Type B pancreatic cell (in vitro differentiated cells): ENCODE data around the gene FAHD1. TPM values are rescaled to one million over a fixed set of nuclear protein-coding genes. Genes with fewer than 3 reads are reported as not detected.

Source experiments
- DNase-seq: peaks from one replicate; pipeline ENCODE4 v3.0.0; 2021; ENCODE audit warnings: mixed read lengths; ENCODE audit not compliant: unreplicated experiment; ENCODE audit errors: extremely low spot score
- H3K27ac Mint-ChIP-seq: 2 replicates; pipeline ENCODE4 v1.8.0; 2021; ENCODE audit warnings: mild to moderate bottlenecking, mixed read lengths
- H3K27me3 Mint-ChIP-seq: 2 replicates; pipeline ENCODE4 v1.8.0; 2021; ENCODE audit warnings: mixed read lengths
- H3K36me3 Mint-ChIP-seq: 2 replicates; pipeline ENCODE4 v1.8.0; 2021; ENCODE audit warnings: mixed read lengths
- H3K4me1 Mint-ChIP-seq: one replicate; pipeline ENCODE4 v1.8.0; 2021; ENCODE audit warnings: mixed read lengths; ENCODE audit not compliant: unreplicated experiment
- H3K4me3 Mint-ChIP-seq: 2 replicates; pipeline ENCODE4 v1.8.0; 2021; ENCODE audit warnings: mild to moderate bottlenecking, mixed read lengths
- H3K9me3 Mint-ChIP-seq: 2 replicates; pipeline ENCODE4 v1.8.0; 2021; ENCODE audit warnings: mixed read lengths
- total RNA-seq: library from RNA; stranded (reverse); gene quantifications from 2 replicates; pipeline ENCODE4 v1.2.1, GENCODE V29; 2021; ENCODE audit warnings: low replicate concordance
- TF ChIP-seq, protein P1 (sequence below): fragments of 200-600 bp; sonication (generic); conservative IDR thresholded peaks from 2 replicates; pipeline ENCODE4 v1.5.0; 2021; ENCODE audit warnings: antibody characterized with exemption, mild to moderate bottlenecking

Gene FAHD1
- total RNA-seq, 1 donor from 2014 or later = 33.2 TPM

DNA sequence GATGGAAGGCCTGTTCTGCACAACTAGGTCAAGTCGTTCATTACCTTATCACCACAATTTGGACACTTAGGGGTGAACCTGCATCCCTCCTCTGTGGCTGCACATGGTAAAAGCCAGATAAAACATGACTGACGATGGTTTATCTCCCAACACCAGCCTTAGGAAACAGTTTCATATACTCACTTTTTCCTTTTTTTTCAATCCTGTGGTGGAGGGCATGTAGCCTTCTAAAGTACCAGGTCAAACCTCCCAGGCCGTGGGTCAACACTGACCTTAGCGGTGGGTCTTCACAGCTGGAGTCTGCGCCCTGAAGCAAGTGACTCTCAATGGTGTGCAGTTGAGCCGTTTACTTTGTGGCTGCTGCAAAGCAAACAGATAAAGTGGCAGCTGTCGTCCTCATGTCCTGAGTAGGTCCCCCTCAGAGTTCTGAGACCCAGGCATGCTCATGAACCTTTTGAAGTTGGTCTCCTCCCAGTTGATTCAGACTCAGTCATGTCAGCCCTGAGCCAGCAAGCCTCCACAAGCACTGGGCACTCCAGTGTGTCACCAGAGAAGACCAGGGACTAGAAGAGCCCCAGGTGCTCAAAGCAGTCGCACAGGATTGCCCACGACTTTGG, 5.9 kb downstream of the FAHD1 start:
- no peak for DNase-seq
- Mint-ChIP-seq H3K4me1 (peaks cover 14% of the 10 kb centered on the region), H3K9me3 (no peaks in the 10 kb centered on the region), H3K4me3 (peak overlapping the region; percentile 68), H3K27me3 (no peaks in the 10 kb centered on the region), H3K36me3 (peaks cover 9% of the 10 kb centered on the region), H3K27ac (peak overlapping the region; percentile 54)
- TF ChIP-seq, protein P1, sequence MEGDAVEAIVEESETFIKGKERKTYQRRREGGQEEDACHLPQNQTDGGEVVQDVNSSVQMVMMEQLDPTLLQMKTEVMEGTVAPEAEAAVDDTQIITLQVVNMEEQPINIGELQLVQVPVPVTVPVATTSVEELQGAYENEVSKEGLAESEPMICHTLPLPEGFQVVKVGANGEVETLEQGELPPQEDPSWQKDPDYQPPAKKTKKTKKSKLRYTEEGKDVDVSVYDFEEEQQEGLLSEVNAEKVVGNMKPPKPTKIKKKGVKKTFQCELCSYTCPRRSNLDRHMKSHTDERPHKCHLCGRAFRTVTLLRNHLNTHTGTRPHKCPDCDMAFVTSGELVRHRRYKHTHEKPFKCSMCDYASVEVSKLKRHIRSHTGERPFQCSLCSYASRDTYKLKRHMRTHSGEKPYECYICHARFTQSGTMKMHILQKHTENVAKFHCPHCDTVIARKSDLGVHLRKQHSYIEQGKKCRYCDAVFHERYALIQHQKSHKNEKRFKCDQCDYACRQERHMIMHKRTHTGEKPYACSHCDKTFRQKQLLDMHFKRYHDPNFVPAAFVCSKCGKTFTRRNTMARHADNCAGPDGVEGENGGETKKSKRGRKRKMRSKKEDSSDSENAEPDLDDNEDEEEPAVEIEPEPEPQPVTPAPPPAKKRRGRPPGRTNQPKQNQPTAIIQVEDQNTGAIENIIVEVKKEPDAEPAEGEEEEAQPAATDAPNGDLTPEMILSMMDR = no peak

GRCh38 chr16:1834096-1834495, 7.1 kb downstream of the FAHD1 start:
- DNase-seq = no peak
- Mint-ChIP-seq H3K36me3 (peaks cover 7% of the 10 kb centered on the region), H3K9me3 (no peaks in the 10 kb centered on the region), H3K4me1 (peaks cover 9% of the 10 kb centered on the region), H3K27me3 (no peaks in the 10 kb centered on the region), H3K4me3 (peak overlapping the region; percentile 47), H3K27ac (peak overlapping the region; percentile 71)
- TF ChIP-seq, protein P1 = no peak

GRCh38 chr16:1839554-1839953, 12.5 kb downstream of the FAHD1 start:
- Mint-ChIP-seq H3K4me3 (no peak overlapping the region), H3K9me3 (no peaks in the 10 kb centered on the region), H3K4me1 (no peaks in the 10 kb centered on the region), H3K27me3 (no peaks in the 10 kb centered on the region), H3K36me3 (no peaks in the 10 kb centered on the region), H3K27ac (no peak overlapping the region)
- DNase-seq = no peak
- TF ChIP-seq, protein P1 = no peak

DNA sequence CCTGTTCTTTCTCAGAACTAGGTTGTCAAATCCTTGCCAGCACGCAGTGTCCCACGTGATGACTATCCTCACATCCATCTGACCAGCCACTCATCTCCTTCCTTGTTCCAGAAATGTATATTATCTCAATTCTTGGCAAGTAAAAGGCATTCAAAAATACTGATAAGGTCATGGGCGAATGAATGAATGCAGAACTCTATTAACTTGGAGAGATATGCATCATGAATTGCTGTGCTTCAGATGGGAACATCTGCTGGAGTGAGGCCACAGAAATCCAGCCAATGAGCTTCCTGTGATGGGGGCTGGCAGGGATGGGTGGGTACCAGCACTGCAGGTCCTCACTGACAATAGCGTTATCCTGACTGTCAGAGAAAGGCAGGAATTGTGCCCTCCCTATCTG, 19.0 kb downstream of the FAHD1 start:
- H3K9me3 Mint-ChIP-seq = no peaks in the 10 kb centered on the region
- no peaks in the 10 kb centered on the region for H3K4me1 Mint-ChIP-seq
- H3K27me3 Mint-ChIP-seq = peaks cover 36% of the 10 kb centered on the region
- no peak overlapping the region for H3K27ac Mint-ChIP-seq
- H3K36me3 Mint-ChIP-seq = no peaks in the 10 kb centered on the region
- TF ChIP-seq, protein P1 = no peak
- H3K4me3 Mint-ChIP-seq = no peak overlapping the region
- DNase-seq = no peak

GRCh38 chr16:1846416-1846815, 19.4 kb downstream of the FAHD1 start:
- no peak overlapping the region for H3K27ac Mint-ChIP-seq
- no peaks in the 10 kb centered on the region for H3K4me1 Mint-ChIP-seq
- peaks cover 40% of the 10 kb centered on the region for H3K27me3 Mint-ChIP-seq
- no peaks in the 10 kb centered on the region for H3K36me3 Mint-ChIP-seq
- no peak overlapping the region for H3K4me3 Mint-ChIP-seq
- H3K9me3 Mint-ChIP-seq = no peaks in the 10 kb centered on the region
- DNase-seq = no peak
- TF ChIP-seq, protein P1 = no peak

DNA sequence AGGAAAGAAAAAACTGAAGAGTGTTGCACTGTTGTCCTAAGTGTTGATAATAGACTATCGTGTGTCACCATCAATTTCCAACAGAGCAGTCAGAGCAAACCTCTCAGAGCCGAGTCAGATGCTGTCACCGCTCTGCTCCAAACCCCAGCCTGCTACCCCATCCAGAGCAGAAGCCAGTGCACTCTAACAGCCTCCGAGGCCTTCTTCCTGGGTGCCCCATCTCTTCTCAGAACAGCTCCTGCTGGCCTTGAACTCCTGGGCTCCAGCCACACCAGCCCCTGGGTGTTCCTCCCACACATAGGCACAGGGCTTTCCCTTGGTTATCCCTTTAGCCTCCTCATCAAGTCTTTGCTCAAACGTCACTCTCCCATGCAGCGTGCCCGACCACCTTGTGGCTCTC, 24.0 kb downstream of the FAHD1 start:
- H3K36me3 Mint-ChIP-seq = no peaks in the 10 kb centered on the region
- H3K4me3 Mint-ChIP-seq = no peak overlapping the region
- no peak overlapping the region for H3K27ac Mint-ChIP-seq
- no peak for DNase-seq
- H3K9me3 Mint-ChIP-seq = no peaks in the 10 kb centered on the region
- TF ChIP-seq, protein P1 = no peak
- peaks cover 73% of the 10 kb centered on the region for H3K27me3 Mint-ChIP-seq
- H3K4me1 Mint-ChIP-seq = no peaks in the 10 kb centered on the region
